Neural progenitor cell (in vitro differentiated cells): Measurements from ENCODE around the gene BRD1. TPM values are rescaled to one million over a fixed set of nuclear protein-coding genes. Genes with fewer than 3 reads are reported as not detected.

ENCODE experiments used
- DNase-seq: peaks from one replicate; pipeline ENCODE4 v3.0.0-alpha.2; 2016; ENCODE audit warnings: low spot score
- H2AFZ ChIP-seq: fragments of 200-600 bp; sonication (generic); replicated peaks from 2 replicates; pipeline ENCODE4 v1.6.1; 2016; ENCODE audit warnings: antibody characterized with exemption
- H3F3A ChIP-seq: fragments of 200-600 bp; sonication (generic); 2 replicates; pipeline ENCODE4 v1.6.1; 2016; ENCODE audit warnings: antibody characterized with exemption, low read depth
- H3K27ac ChIP-seq: fragments of 200-600 bp; sonication (generic); 2 replicates; pipeline ENCODE4 v1.5.1; 2016; ENCODE audit warnings: mild to moderate bottlenecking
- H3K27me3 ChIP-seq: fragments of 200-600 bp; sonication (generic); 2 replicates; pipeline ENCODE4 v1.6.1; 2016; ENCODE audit warnings: mild to moderate bottlenecking, moderate library complexity
- H3K36me3 ChIP-seq: fragments of 200-600 bp; sonication (generic); 2 replicates; pipeline ENCODE4 v1.5.1; 2016
- H3K4me1 ChIP-seq: fragments of 200-600 bp; sonication (generic); 2 replicates; pipeline ENCODE4 v1.6.1; 2016; ENCODE audit warnings: mixed run types
- H3K4me2 ChIP-seq: fragments of 200-600 bp; sonication (generic); 2 replicates; pipeline ENCODE4 v1.6.1; 2016
- H3K4me3 ChIP-seq: fragments of 200-600 bp; sonication (generic); 2 replicates; pipeline ENCODE4 v1.5.1; 2016
- H3K79me2 ChIP-seq: fragments of 200-600 bp; sonication (generic); 2 replicates; pipeline ENCODE4 v1.6.1; 2016; ENCODE audit warnings: low read depth
- H3K9ac ChIP-seq: fragments of 200-600 bp; sonication (generic); 2 replicates; pipeline ENCODE4 v1.6.1; 2016
- H3K9me3 ChIP-seq: fragments of 200-600 bp; sonication (generic); 2 replicates; pipeline ENCODE4 v1.5.1; 2016; ENCODE audit warnings: low read depth
- H4K20me1 ChIP-seq: fragments of 200-600 bp; sonication (generic); 2 replicates; pipeline ENCODE4 v1.6.1; 2016; ENCODE audit warnings: low read depth
- H3K27ac Mint-ChIP-seq: 3 replicates; pipeline ENCODE4 v1.8.0; 2021; ENCODE audit warnings: mixed read lengths
- H3K27me3 Mint-ChIP-seq: 2 replicates; pipeline ENCODE4 v1.8.0; 2022; ENCODE audit warnings: low read depth, mild to moderate bottlenecking, inconsistent platforms, moderate library complexity, mixed read lengths; ENCODE audit not compliant: insufficient read depth
- H3K36me3 Mint-ChIP-seq: 3 replicates; pipeline ENCODE4 v1.8.0; 2021; ENCODE audit warnings: mixed read lengths
- H3K4me1 Mint-ChIP-seq: 3 replicates; pipeline ENCODE4 v1.8.0; 2021; ENCODE audit warnings: mixed read lengths
- H3K4me3 Mint-ChIP-seq: 3 replicates; pipeline ENCODE4 v1.8.0; 2021; ENCODE audit warnings: mild to moderate bottlenecking, moderate library complexity, mixed read lengths
- H3K9me3 Mint-ChIP-seq: 3 replicates; pipeline ENCODE4 v1.8.0; 2020; ENCODE audit warnings: mixed read lengths
- EZH2 ChIP-seq: fragments of 200-600 bp; sonication (generic); IDR thresholded peaks from 2 replicates; pipeline ENCODE4 v1.6.1; 2017; ENCODE audit warnings: antibody characterized with exemption, mild to moderate bottlenecking, moderate library complexity
- EZH2phosphoT487 ChIP-seq: fragments of 200-600 bp; sonication (generic); IDR thresholded peaks from 2 replicates; pipeline ENCODE4 v1.6.1; 2017; ENCODE audit warnings: antibody characterized with exemption
- total RNA-seq: library from RNA; depleted of rRNA; stranded (reverse); fragments of >200 nt; gene quantifications from 2 replicates; pipeline ENCODE4 v1.2.3, GENCODE V29; 2015; ENCODE audit warnings: low replicate concordance
- TF ChIP-seq, protein P1 (sequence below): fragments of 200-600 bp; sonication (generic); IDR thresholded peaks from 2 replicates; pipeline ENCODE4 v1.5.1; 2017; ENCODE audit warnings: antibody characterized with exemption, mild to moderate bottlenecking

The BRD1 gene
- total RNA-seq, 1 donor from 2014 or later: 31.2 TPM

DNA sequence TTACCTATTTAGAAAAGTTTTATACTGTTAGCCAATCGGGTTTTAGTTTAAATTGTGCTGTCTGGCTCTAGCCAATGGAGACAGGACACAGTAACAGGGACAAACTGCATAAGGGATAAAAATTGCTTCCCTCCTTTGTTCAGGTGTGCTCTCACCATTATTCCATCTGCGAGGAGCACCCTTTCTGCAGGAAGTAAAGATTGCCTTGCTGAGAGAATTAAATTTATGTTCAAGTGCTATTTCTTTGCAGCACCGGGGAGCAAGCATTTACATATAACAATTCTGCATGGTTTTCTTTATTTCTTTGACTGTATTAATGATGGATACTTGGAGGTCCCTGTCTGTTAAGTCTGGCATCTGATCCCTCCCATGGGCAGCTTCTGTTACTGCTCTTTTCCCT, 80.5 kb downstream of the BRD1 start:
- no peaks in the 10 kb centered on the region for H3K27me3 ChIP-seq
- no peak overlapping the region for H3K27ac ChIP-seq
- H3K9me3 Mint-ChIP-seq: peaks cover 46% of the 10 kb centered on the region
- peak overlapping the region; percentile 43 for H3K4me2 ChIP-seq
- H3K4me3 ChIP-seq: no peak overlapping the region
- peaks cover 6% of the 10 kb centered on the region for H3K4me1 Mint-ChIP-seq
- peaks cover 4% of the 10 kb centered on the region for H3K9me3 ChIP-seq
- peaks cover 21% of the 10 kb centered on the region for H3K27me3 Mint-ChIP-seq
- H3K36me3 ChIP-seq: peaks cover 3% of the 10 kb centered on the region
- H4K20me1 ChIP-seq: peaks cover 10% of the 10 kb centered on the region
- no peak for TF ChIP-seq EZH2
- TF ChIP-seq, protein P1, sequence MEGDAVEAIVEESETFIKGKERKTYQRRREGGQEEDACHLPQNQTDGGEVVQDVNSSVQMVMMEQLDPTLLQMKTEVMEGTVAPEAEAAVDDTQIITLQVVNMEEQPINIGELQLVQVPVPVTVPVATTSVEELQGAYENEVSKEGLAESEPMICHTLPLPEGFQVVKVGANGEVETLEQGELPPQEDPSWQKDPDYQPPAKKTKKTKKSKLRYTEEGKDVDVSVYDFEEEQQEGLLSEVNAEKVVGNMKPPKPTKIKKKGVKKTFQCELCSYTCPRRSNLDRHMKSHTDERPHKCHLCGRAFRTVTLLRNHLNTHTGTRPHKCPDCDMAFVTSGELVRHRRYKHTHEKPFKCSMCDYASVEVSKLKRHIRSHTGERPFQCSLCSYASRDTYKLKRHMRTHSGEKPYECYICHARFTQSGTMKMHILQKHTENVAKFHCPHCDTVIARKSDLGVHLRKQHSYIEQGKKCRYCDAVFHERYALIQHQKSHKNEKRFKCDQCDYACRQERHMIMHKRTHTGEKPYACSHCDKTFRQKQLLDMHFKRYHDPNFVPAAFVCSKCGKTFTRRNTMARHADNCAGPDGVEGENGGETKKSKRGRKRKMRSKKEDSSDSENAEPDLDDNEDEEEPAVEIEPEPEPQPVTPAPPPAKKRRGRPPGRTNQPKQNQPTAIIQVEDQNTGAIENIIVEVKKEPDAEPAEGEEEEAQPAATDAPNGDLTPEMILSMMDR: no peak
- no peak for TF ChIP-seq EZH2phosphoT487
- no peaks in the 10 kb centered on the region for H3K36me3 Mint-ChIP-seq
- H3K4me3 Mint-ChIP-seq: no peak overlapping the region
- H2AFZ ChIP-seq: no peak overlapping the region
- H3K79me2 ChIP-seq: no peaks in the 10 kb centered on the region
- H3K4me1 ChIP-seq: peaks cover 28% of the 10 kb centered on the region
- no peak for DNase-seq
- H3K27ac Mint-ChIP-seq: no peak overlapping the region
- H3F3A ChIP-seq: peaks cover 17% of the 10 kb centered on the region
- no peak overlapping the region for H3K9ac ChIP-seq

DNA sequence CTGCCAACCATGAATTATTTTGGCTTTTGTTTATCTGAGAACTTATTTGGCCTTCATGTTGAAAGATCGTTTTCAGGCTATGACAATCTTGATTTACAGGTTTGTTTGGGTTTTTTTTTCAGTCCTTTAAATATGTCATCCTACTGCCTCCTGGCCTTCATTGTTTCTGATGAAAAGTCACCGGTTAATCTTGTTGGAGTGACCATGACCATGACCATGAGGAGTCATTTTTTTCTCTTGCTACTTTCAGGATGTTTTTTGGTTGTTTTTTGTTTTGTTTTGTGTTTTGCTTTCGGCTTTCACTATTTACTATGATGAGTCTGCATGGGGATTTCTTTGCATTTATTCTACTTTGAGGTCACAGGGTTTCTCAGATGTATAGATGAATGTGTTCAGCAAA, 81.6 kb downstream of the BRD1 start:
- H3K27ac ChIP-seq: no peak overlapping the region
- no peaks in the 10 kb centered on the region for H3K27me3 ChIP-seq
- no peak overlapping the region for H3K4me2 ChIP-seq
- Mint-ChIP-seq H3K4me1 (no peaks in the 10 kb centered on the region), H3K4me3 (no peak overlapping the region), H3K36me3 (no peaks in the 10 kb centered on the region), H3K9me3 (peaks cover 46% of the 10 kb centered on the region), H3K27me3 (peaks cover 20% of the 10 kb centered on the region), H3K27ac (no peak overlapping the region)
- H3K36me3 ChIP-seq: peaks cover 3% of the 10 kb centered on the region
- TF ChIP-seq, protein P1: no peak
- no peak for TF ChIP-seq EZH2
- no peak for TF ChIP-seq EZH2phosphoT487
- H2AFZ ChIP-seq: no peak overlapping the region
- H3K4me3 ChIP-seq: no peak overlapping the region
- H3F3A ChIP-seq: peaks cover 17% of the 10 kb centered on the region
- H3K79me2 ChIP-seq: no peaks in the 10 kb centered on the region
- DNase-seq: no peak
- H3K9ac ChIP-seq: no peak overlapping the region
- peaks cover 22% of the 10 kb centered on the region for H3K4me1 ChIP-seq
- peaks cover 4% of the 10 kb centered on the region for H3K9me3 ChIP-seq
- H4K20me1 ChIP-seq: peaks cover 10% of the 10 kb centered on the region

DNA sequence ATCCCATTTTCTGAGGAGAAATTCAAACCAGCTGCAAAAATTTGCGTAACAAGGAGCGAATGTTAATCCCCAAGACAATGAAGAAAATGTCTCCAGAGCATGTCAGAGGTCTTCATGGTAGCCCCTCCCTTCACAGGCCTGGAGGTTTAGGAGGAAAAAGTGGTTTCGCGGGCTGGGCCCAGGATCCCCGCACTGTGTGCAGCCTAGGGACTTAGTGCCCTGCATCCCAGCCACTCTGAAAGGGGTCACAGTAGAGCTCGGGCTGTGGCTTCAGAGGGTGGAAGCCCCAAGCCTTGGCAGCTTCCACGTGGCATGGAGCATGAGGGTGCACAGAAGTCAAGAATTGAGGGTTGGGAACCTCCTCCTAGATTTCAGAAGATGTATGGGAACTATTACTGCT, 87.4 kb downstream of the BRD1 start:
- Mint-ChIP-seq H3K9me3 (peaks cover 46% of the 10 kb centered on the region), H3K36me3 (no peaks in the 10 kb centered on the region), H3K27me3 (peaks cover 19% of the 10 kb centered on the region), H3K4me3 (no peak overlapping the region), H3K27ac (no peak overlapping the region), H3K4me1 (no peaks in the 10 kb centered on the region)
- Histone ChIP-seq H3K4me2 (no peak overlapping the region), H3K27me3 (no peaks in the 10 kb centered on the region), H4K20me1 (no peaks in the 10 kb centered on the region), H3K9ac (no peak overlapping the region), H3K36me3 (no peaks in the 10 kb centered on the region), H2AFZ (no peak overlapping the region), H3K79me2 (no peaks in the 10 kb centered on the region), H3K4me3 (no peak overlapping the region), H3K9me3 (no peaks in the 10 kb centered on the region), H3K27ac (no peak overlapping the region), H3K4me1 (no peaks in the 10 kb centered on the region), H3F3A (no peaks in the 10 kb centered on the region)
- TF ChIP-seq, protein P1: no peak
- TF ChIP-seq EZH2phosphoT487 (no peak), EZH2 (no peak)
- DNase-seq: no peak
